HepG2 (cell line): ENCODE data around the gene METAP2. TPM values are rescaled to one million over a fixed set of nuclear protein-coding genes. Genes with fewer than 3 reads are reported as not detected.

ENCODE experiments used
- ATAC-seq: fragments of 200-7000 bp; cut with Tn5 transposase; 3 replicates; pipeline ENCODE4 v1.9.1; 2020; ENCODE audit warnings: mild to moderate bottlenecking, moderate library complexity
- BruUV-seq: library from RNA; stranded (reverse); fragments of 400-500 nt; replicated peaks from 2 replicates; lab custom pipeline; 2021; lab: Mats Ljungman, UMichigan
- CTCF ChIA-PET: fragments of 300-600 bp; formaldehyde crosslinking; extraction: SDS; loops from one replicate; lab custom pipeline; 2021; ENCODE audit warnings: low total read pairs, inconsistent platforms, low intra/inter-chr PET ratio; lab: Yijun Ruan, JAX
- POLR2A ChIA-PET: fragments of 350-600 bp; sonication (Branson Sonifier 250); formaldehyde crosslinking; loops from one replicate; lab custom pipeline; 2020; ENCODE audit warnings: antibody characterized with exemption, inconsistent platforms; lab: Yijun Ruan, JAX
- DNase-seq: peaks from one replicate; pipeline ENCODE4 v3.0.0-alpha.2; 2015; ENCODE audit warnings: low spot score
- FAIRE-seq: peaks from 3 replicates; lab custom pipeline; 2011; peaks lifted over from hg19 to GRCh38; lab: Jason Lieb, UNC
- H2AFZ ChIP-seq: one replicate; pipeline ENCODE4 v1.6.1; 2011; ENCODE audit warnings: low read length, inconsistent platforms
- H3K27ac ChIP-seq: fragments of 300-600 bp; 3 replicates; pipeline ENCODE4 v1.8.0; 2011; ENCODE audit warnings: mixed run types, mild to moderate bottlenecking, mixed read lengths, low read length, inconsistent platforms; ENCODE audit not compliant: insufficient read depth; ENCODE audit errors: extremely low read length
- H3K27me3 ChIP-seq, 2 experiments: fragments of 200-600 bp in 1 of 2; 2 replicates in 1 of 2; 3 replicates in 1 of 2; pipeline versions ENCODE4 v1.6.0 to v1.8.0; 2011; ENCODE audit warnings: low read length in 2 of 2, mild to moderate bottlenecking in 2 of 2, moderate library complexity in 2 of 2, inconsistent platforms in 1 of 2; ENCODE audit not compliant: insufficient read depth in 2 of 2, control insufficient read depth in 1 of 2
- H3K36me3 ChIP-seq, 2 experiments: fragments of 200-600 bp in 1 of 2; replicated peaks in 1 of 2; 2 replicates in 1 of 2; 3 replicates in 1 of 2; pipeline versions ENCODE4 v1.5.1 to v1.8.0; 2011; ENCODE audit warnings: low read length in 2 of 2, inconsistent platforms in 1 of 2; ENCODE audit not compliant: insufficient read depth in 2 of 2, control insufficient read depth in 1 of 2
- H3K4me1 ChIP-seq: 2 replicates; pipeline ENCODE4 v1.5.1; 2012; ENCODE audit warnings: low read length, inconsistent platforms; ENCODE audit not compliant: insufficient read depth
- H3K4me2 ChIP-seq: 2 replicates; pipeline ENCODE4 v1.6.0; 2011; ENCODE audit warnings: low read depth, low read length, inconsistent platforms
- H3K4me3 ChIP-seq, 3 experiments: fragments of 200-600 bp in 1 of 3; sonication (generic), shearing (Covaris generic) in 1 of 3; replicated peaks in 1 of 3; 2 replicates each; pipeline ENCODE4 v1.5.1; 2011 to 2016; ENCODE audit warnings: low read length in 3 of 3, inconsistent platforms in 2 of 3, low read depth in 2 of 3, mild to moderate bottlenecking in 2 of 3, control low read depth in 1 of 3, mixed read lengths in 1 of 3; ENCODE audit not compliant: insufficient read depth in 1 of 3
- H3K79me2 ChIP-seq: one replicate; pipeline ENCODE4 v1.6.1; 2011; ENCODE audit warnings: low read length, inconsistent platforms; ENCODE audit not compliant: insufficient read depth
- H3K9ac ChIP-seq: 2 replicates; pipeline ENCODE4 v1.6.0; 2011; ENCODE audit warnings: mild to moderate bottlenecking, low read depth, low read length, inconsistent platforms; ENCODE audit not compliant: insufficient read depth
- H3K9me3 ChIP-seq: 2 replicates; pipeline ENCODE4 v1.5.1; 2012; ENCODE audit warnings: mild to moderate bottlenecking, low read length
- H4K20me1 ChIP-seq: 2 replicates; pipeline ENCODE4 v1.6.0; 2011; ENCODE audit warnings: inconsistent platforms, mild to moderate bottlenecking, low read length, moderate library complexity; ENCODE audit not compliant: insufficient read depth
- NFYC ChIP-seq: IDR thresholded peaks from 2 replicates; pipeline ENCODE4 v1.6.1; 2016; ENCODE audit warnings: missing genetic modification reagents, missing compliant biosample characterization
- YY1 ChIP-seq: IDR thresholded peaks from 2 replicates; pipeline ENCODE4 v1.6.1; 2011; ENCODE audit warnings: low read length, low read depth, moderate library complexity, mild to moderate bottlenecking; ENCODE audit not compliant: insufficient read depth, insufficient replicate concordance
- ZBTB7A ChIP-seq: sonication (generic); formaldehyde crosslinking; IDR thresholded peaks from 2 replicates; pipeline ENCODE4 v1.8.0; 2022; ENCODE audit warnings: mild to moderate bottlenecking, missing genetic modification reagents
- ZNF484 ChIP-seq: sonication (generic); formaldehyde crosslinking; IDR thresholded peaks from 2 replicates; pipeline ENCODE4 v1.5.1; 2020; ENCODE audit warnings: mild to moderate bottlenecking, low read depth, missing genetic modification reagents, borderline replicate concordance
- ZNF644 ChIP-seq: IDR thresholded peaks from 2 replicates; pipeline ENCODE4 v1.6.1; 2016; ENCODE audit warnings: low read depth
- ZNF687 ChIP-seq: sonication (generic); formaldehyde crosslinking; IDR thresholded peaks from 2 replicates; pipeline ENCODE4 v1.5.1; 2020; ENCODE audit warnings: mild to moderate bottlenecking, missing genetic modification reagents, moderate library complexity
- ZNF83 ChIP-seq: sonication (generic); formaldehyde crosslinking; IDR thresholded peaks from 2 replicates; pipeline ENCODE4 v1.4.0; 2020; ENCODE audit warnings: missing genetic modification reagents, mild to moderate bottlenecking, borderline replicate concordance
- WGBS: methylation state at CpG from one replicate; pipeline ENCODE4 v1.1.6; 2017; ENCODE audit warnings: low lambda C conversion rate; 5-methylcytosine and 5-hydroxymethylcytosine counted together
- in situ Hi-C: cut with HindIII; loops from 2 replicates; pipeline ENCODE4 v1.10.0; 2017; ENCODE audit warnings: low pct_unique_long_range_greater_than_20kb; ENCODE audit not compliant: extremely low pct_ligation_motif_present
- intact Hi-C: fragments of 100-400 bp; cut with micrococcal nuclease; formaldehyde crosslinking; loops from one replicate; pipeline ENCODE4 v1.10.0; 2022; ENCODE audit not compliant: unreplicated experiment
- polyA plus RNA-seq, 8 experiments: library from polyadenylated mRNA; depleted of rRNA in 3 of 8; stranded (reverse) in 7 of 8; unstranded in 1 of 8; fragments of >200 nt; fragmentation: Illumina TruSeq in 4 of 8; extraction: Trizol in 4 of 8; gene quantifications; 2 replicates each; pipeline versions ENCODE4 v1.2.1 to v1.2.3, GENCODE V29; 2011 to 2016; ENCODE audit warnings: low read depth in 4 of 8, missing spikeins in 1 of 8, mixed read lengths in 1 of 8; ENCODE audit not compliant: insufficient read depth in 1 of 8
- total RNA-seq, 5 experiments: library from RNA; depleted of rRNA; stranded (reverse); fragments of >200 nt; fragmentation: Illumina TruSeq; extraction: Trizol; gene quantifications; 2 replicates each; pipeline ENCODE4 v1.2.3, GENCODE V29; 2016; ENCODE audit warnings: low read depth in 1 of 5
- TF ChIP-seq, protein P1 (sequence below): sonication (generic); formaldehyde crosslinking; IDR thresholded peaks from 2 replicates; pipeline ENCODE4 v1.4.0; 2020; ENCODE audit warnings: missing genetic modification reagents

METAP2 gene
- total and polyA plus RNA-seq, 2 of the 13 experiments (the other 11 are each of a cell fraction or from before 2014, with no cell fraction given) = 67.8 to 131 TPM

DNA sequence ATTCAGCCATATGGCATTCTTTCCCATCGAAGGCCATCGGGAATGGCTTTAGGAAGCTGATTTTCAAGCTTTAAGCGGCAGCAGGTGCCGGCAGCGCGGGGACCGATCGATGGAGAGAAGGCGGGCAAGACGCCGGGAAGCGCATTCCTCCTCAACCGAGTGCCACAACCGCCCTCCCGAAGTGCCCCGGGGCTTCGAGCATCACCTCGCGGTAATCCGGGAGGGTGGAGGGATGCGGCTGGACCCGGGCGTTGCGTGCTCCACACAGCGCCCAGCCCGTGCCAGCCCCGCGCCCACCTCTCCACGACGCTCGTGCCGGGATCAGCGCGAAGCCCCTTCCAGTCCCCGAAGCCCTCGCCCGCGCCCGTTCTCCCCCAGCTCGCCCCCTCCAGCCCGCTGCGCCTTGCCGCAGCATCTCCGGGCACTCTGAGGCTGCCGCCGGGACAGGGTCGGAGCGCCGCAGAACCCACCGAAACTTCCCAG, 74.1 kb downstream of the METAP2 start:
- Histone ChIP-seq H3K36me3 (no peaks in the 10 kb centered on the region), H2AFZ (no peak overlapping the region)
- DNase-seq = no peak
- no peak for TF ChIP-seq ZNF83 (CRISPR knock-in tag)
- TF ChIP-seq, all 625 proteins: peak for 0
- Histone ChIP-seq H3K27ac (no peak overlapping the region), H3K4me2 (peak overlapping the region; percentile 49), H3K79me2 (no peaks in the 10 kb centered on the region), H4K20me1 (no peaks in the 10 kb centered on the region), H3K9ac (no peak overlapping the region), H3K27me3 (peaks cover 0 to 35% of the 10 kb centered on the region in 2 experiments; a peak in 2 of 5 replicates), H3K4me1 (no peaks in the 10 kb centered on the region), H3K9me3 (peaks cover 4% of the 10 kb centered on the region), H3K4me3 (peak overlapping the region; percentile 37 to 60 (median 49); a peak in 4 of 6 replicates)
- intact Hi-C loops (no loop called here), in situ Hi-C loops (loop anchor here (25.0 kb wide), 1 partner anchor 436 kb away; no protein-coding TSS in a partner anchor)
- no TSS peak for BruUV-seq
- ChIA-PET CTCF (no interaction called here), POLR2A (no interaction called here)
- 67% methylated on average over 36 of the region's 50 CpGs for WGBS
- FAIRE-seq (no peak), ATAC-seq (no peak; the same call in 1 of the 3 replicates)

DNA sequence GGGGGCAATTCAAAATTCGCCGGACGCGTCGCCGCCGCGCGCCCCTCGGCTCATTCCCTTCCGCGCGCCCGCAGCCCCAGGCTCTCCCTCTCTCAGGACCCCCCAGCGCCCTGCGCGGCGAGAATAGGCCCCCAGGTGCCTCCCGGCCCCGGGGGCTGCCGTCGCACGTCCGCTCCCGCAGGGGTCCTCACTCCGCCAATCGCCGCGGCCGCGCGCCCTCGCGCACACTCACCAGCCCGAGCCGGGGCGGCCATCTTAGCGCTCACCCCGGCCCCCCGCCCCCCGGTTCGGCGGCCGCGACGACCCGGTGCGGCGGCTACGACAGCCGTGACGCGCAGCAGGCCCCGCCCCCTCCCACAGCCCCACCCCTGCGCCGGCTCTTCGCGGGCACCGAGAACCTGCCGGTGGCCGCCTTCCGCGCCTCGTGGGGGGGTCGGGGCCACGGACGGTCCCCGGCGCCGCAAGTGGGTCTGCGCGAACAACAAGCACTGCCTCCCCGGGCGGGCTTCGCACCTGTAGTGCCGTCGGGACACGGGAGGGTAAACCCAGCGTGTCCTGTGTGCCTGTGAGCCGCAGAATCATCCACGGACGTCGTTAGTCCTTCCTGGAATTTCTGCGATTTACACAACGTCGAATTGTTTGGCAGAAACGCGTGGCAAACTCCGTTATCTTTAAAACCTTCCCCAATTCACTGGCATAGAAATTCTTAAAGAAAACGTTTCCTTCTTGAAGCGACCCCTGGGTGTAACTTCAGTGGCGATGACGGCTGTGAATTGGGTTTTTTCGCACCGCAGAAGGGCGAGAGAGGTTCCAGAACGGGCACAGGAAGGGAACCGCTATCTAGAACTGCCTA, 74.8 kb downstream of the METAP2 start:
- H3K4me3 ChIP-seq = peak overlapping the region; percentile 37 to 60 (median 49); a peak in 4 of 6 replicates
- peaks cover 4% of the 10 kb centered on the region for H3K9me3 ChIP-seq
- no peak overlapping the region for H3K27ac ChIP-seq
- peak overlapping the region; percentile 49 for H3K4me2 ChIP-seq
- H3K36me3 ChIP-seq = no peaks in the 10 kb centered on the region
- H4K20me1 ChIP-seq = no peaks in the 10 kb centered on the region
- no peaks in the 10 kb centered on the region for H3K79me2 ChIP-seq
- peak; percentile 38; the same call in 2 of the 3 replicates for ATAC-seq
- intact Hi-C loops = no loop called here
- H3K9ac ChIP-seq = no peak overlapping the region
- no TSS peak for BruUV-seq
- ChIA-PET CTCF (no interaction called here), POLR2A (no interaction called here)
- no peak for DNase-seq
- H3K4me1 ChIP-seq = no peaks in the 10 kb centered on the region
- in situ Hi-C loops = loop anchor here (25.0 kb wide), 1 partner anchor 436 kb away; no protein-coding TSS in a partner anchor
- no peak for FAIRE-seq
- no peak overlapping the region for H2AFZ ChIP-seq
- WGBS = 79% methylated on average over 92 of the region's 98 CpGs
- peaks cover 0 to 35% of the 10 kb centered on the region in 2 experiments; a peak in 2 of 5 replicates for H3K27me3 ChIP-seq
- TF ChIP-seq YY1 (peak; percentile 76), ZNF644 (CRISPR knock-in tag) (no peak), ZNF484 (CRISPR knock-in tag) (no peak), ZBTB7A (CRISPR knock-in tag) (no peak), ZNF687 (CRISPR knock-in tag) (peak; percentile 37), NFYC (CRISPR knock-in tag) (no peak)
- TF ChIP-seq, protein P1, sequence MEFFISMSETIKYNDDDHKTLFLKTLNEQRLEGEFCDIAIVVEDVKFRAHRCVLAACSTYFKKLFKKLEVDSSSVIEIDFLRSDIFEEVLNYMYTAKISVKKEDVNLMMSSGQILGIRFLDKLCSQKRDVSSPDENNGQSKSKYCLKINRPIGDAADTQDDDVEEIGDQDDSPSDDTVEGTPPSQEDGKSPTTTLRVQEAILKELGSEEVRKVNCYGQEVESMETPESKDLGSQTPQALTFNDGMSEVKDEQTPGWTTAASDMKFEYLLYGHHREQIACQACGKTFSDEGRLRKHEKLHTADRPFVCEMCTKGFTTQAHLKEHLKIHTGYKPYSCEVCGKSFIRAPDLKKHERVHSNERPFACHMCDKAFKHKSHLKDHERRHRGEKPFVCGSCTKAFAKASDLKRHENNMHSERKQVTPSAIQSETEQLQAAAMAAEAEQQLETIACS (CRISPR knock-in tag) = no peak
